ENCODE measurements around the gene ADAM15.
A peak's percentile ranks its signal among the peaks of the same experiment; 100 is the strongest.

ADAM15 gene

GRCh38 chr1:155072531-155073289 lies 21.6 kb downstream of the ADAM15 start:
- DNase-seq (ENCODE audit: low spot score) = no peak

- DNase-seq (ENCODE audit: low spot score) = no peak
Observed at GRCh38 chr1:155073377-155074242, 22.5 kb downstream of the ADAM15 start.

GRCh38 chr1:155075535-155075934 lies 24.4 kb downstream of the ADAM15 start:
- DNase-seq (ENCODE audit: low spot score) = no peak

GRCh38 chr1:155076371-155076770 lies 25.3 kb downstream of the ADAM15 start:
- no peak for DNase-seq (ENCODE audit: low spot score)

GRCh38 chr1:155077346-155077745 lies 26.2 kb downstream of the ADAM15 start:
- no peak for DNase-seq (ENCODE audit: low spot score)

GRCh38 chr1:155077758-155078445 lies 26.8 kb downstream of the ADAM15 start:
- no peak for DNase-seq (ENCODE audit: low spot score)

- peak; percentile 84 for DNase-seq (ENCODE audit: low spot score)
Observed at GRCh38 chr1:155078469-155079209, 27.5 kb downstream of the ADAM15 start, which contains the start of gene EFNA3. Gene EFNA3 (plus strand): TSS chr1:155078837. CDS start chr1:155078942, 105 bp downstream.

- no peak for DNase-seq (ENCODE audit: low spot score)
Observed at GRCh38 chr1:155079210-155079486, 28.0 kb downstream of the ADAM15 start.

- no peak for DNase-seq (ENCODE audit: low spot score)
Observed at GRCh38 chr1:155079487-155080311, 28.6 kb downstream of the ADAM15 start.

- DNase-seq (ENCODE audit: low spot score) = no peak
Observed at GRCh38 chr1:155080312-155081228, 29.5 kb downstream of the ADAM15 start.

GRCh38 chr1:155081472-155082300 lies 30.6 kb downstream of the ADAM15 start:
- DNase-seq (ENCODE audit: low spot score) = no peak

GRCh38 chr1:155082301-155083051 lies 31.4 kb downstream of the ADAM15 start:
- DNase-seq (ENCODE audit: low spot score) = no peak

- no peak for DNase-seq (ENCODE audit: low spot score)
Observed at GRCh38 chr1:155083052-155083541, 32.0 kb downstream of the ADAM15 start.

GRCh38 chr1:155083865-155084721 lies 33.0 kb downstream of the ADAM15 start:
- peak; percentile 13 for DNase-seq (ENCODE audit: low spot score)

GRCh38 chr1:155084722-155085503 lies 33.8 kb downstream of the ADAM15 start:
- peak; percentile 97 for DNase-seq (ENCODE audit: low spot score)

GRCh38 chr1:155085504-155086127 lies 34.5 kb downstream of the ADAM15 start:
- DNase-seq (ENCODE audit: low spot score) = peak; percentile 48

Measured in AG08395 (cell line).